G401 (cell line): ENCODE measurements around the gene NEB. TPM values are rescaled to one million over a fixed set of nuclear protein-coding genes. Genes with fewer than 3 reads are reported as not detected.

Experiments used
- DNase-seq: peaks from one replicate; pipeline ENCODE4 v3.0.0-alpha.2; 2015; ENCODE audit warnings: low spot score
- in situ Hi-C: cut with HindIII; loops from 2 replicates; pipeline ENCODE4 v1.10.0; 2016; ENCODE audit warnings: low sequenced_read_pairs, mixed read lengths
- total RNA-seq: library from RNA; depleted of rRNA; stranded (reverse); fragments of >200 nt; shearing (Covaris generic); gene quantifications from 2 replicates; pipeline ENCODE4 v1.2.3, GENCODE V29; 2014; rRNA removed

Gene NEB
- total RNA-seq, result 0.27 TPM in 1 of 2 replicates, not detected in the other

GRCh38 chr2:151733771-151734672, at the start of gene NEB:
Gene NEB, minus strand, starts transcription at chr2:151734476. Its CDS starts 1,320 bp downstream, at chr2:151733156.
- in situ Hi-C loops, result no loop called here
- no peak for DNase-seq

GRCh38 chr2:151783133-151783520, 48.9 kb upstream of the NEB start:
- in situ Hi-C loops, result no loop called here
- no peak for DNase-seq

GRCh38 chr2:151782378-151783132, 48.3 kb upstream of the NEB start:
- DNase-seq, result no peak
- in situ Hi-C loops, result no loop called here

GRCh38 chr2:151781642-151782041, 47.4 kb upstream of the NEB start:
- DNase-seq, result no peak
- in situ Hi-C loops, result no loop called here

GRCh38 chr2:151780938-151781337, 46.7 kb upstream of the NEB start:
- no peak for DNase-seq
- in situ Hi-C loops, result no loop called here

- no peak for DNase-seq
- in situ Hi-C loops, result no loop called here
These were observed 43.7 kb upstream of the NEB start for GRCh38 chr2:151777935-151778334.

GRCh38 chr2:151777487-151777886, 43.2 kb upstream of the NEB start:
- no peak for DNase-seq
- in situ Hi-C loops, result no loop called here

- in situ Hi-C loops, result no loop called here
- DNase-seq, result no peak
These were observed 42.1 kb upstream of the NEB start for GRCh38 chr2:151776367-151776766.

GRCh38 chr2:151775057-151775740, 40.9 kb upstream of the NEB start:
- DNase-seq, result no peak

GRCh38 chr2:151774506-151774905, 40.2 kb upstream of the NEB start:
- in situ Hi-C loops, result no loop called here
- DNase-seq, result no peak

More at GRCh38 chr2:151775057-151775740, 40.9 kb upstream of the NEB start:
- in situ Hi-C loops, result no loop called here

- no peak for DNase-seq
- in situ Hi-C loops, result no loop called here
These were observed 37.5 kb upstream of the NEB start for GRCh38 chr2:151771599-151772358.

- in situ Hi-C loops, result no loop called here
- no peak for DNase-seq
These were observed 36.7 kb upstream of the NEB start for GRCh38 chr2:151770995-151771394.

- in situ Hi-C loops, result no loop called here
- no peak for DNase-seq
These were observed 35.3 kb upstream of the NEB start for GRCh38 chr2:151769606-151770005.

- in situ Hi-C loops, result no loop called here
- DNase-seq, result no peak
These were observed 33.3 kb upstream of the NEB start for GRCh38 chr2:151767536-151767935.

- in situ Hi-C loops, result no loop called here
- no peak for DNase-seq
These were observed 32.3 kb upstream of the NEB start for GRCh38 chr2:151766437-151767153.

GRCh38 chr2:151765760-151766410, 31.6 kb upstream of the NEB start:
- no peak for DNase-seq
- in situ Hi-C loops, result no loop called here

- in situ Hi-C loops, result no loop called here
- DNase-seq, result peak; percentile 97
These were observed 28.4 kb upstream of the NEB start for GRCh38 chr2:151762694-151763093.

- no peak for DNase-seq
- in situ Hi-C loops, result no loop called here
These were observed 27.4 kb upstream of the NEB start for GRCh38 chr2:151761687-151762086.
